ENCODE data around the gene CBX7.

- TF ChIP-seq CTCF (IDR thresholded peaks at IDR 0.05) = no peak
- TF ChIP-seq POLR2A (IDR thresholded peaks at IDR 0.05) = no peak
- no peak for TF ChIP-seq POLR2AphosphoS5 (IDR thresholded peaks at IDR 0.05)
Observed at GRCh38 chr22:39169797-39170466, 17.5 kb upstream of the CBX7 start.
